Psoas muscle (tissue), 8 donors: ENCODE measurements around the gene ATP10B. TPM values are rescaled to one million over a fixed set of nuclear protein-coding genes. Genes with fewer than 3 reads are reported as not detected.

Source experiments
- ATAC-seq, 4 donors: fragments of 200-7000 bp; cut with Tn5 transposase; one replicate each; pipeline ENCODE4 v1.9.1; 2020; ENCODE audit warnings: moderate library complexity in 3 of 4, mild to moderate bottlenecking in 2 of 4
- DNase-seq, 2 donors: peaks; one replicate each; pipeline ENCODE4 v3.0.0-alpha.2; 2020
- H3K27ac ChIP-seq: fragments of 200-600 bp; one replicate; pipeline ENCODE4 v1.8.0; 2022
- H3K27me3 ChIP-seq, 3 donors: fragments of 200-600 bp in 1 of 3; one replicate each; pipeline versions ENCODE4 v1.6.1 to v1.8.0; 2013 to 2022; ENCODE audit warnings: low read length in 2 of 3, mild to moderate bottlenecking in 2 of 3, moderate library complexity in 1 of 3; ENCODE audit not compliant: insufficient read depth in 3 of 3
- H3K36me3 ChIP-seq, 2 donors: fragments of 200-600 bp in 1 of 2; one replicate each; pipeline versions ENCODE4 v1.6.1 to v1.8.0; 2013 to 2022; ENCODE audit warnings: low read depth in 1 of 2, mild to moderate bottlenecking in 1 of 2, moderate library complexity in 1 of 2; ENCODE audit not compliant: insufficient read depth in 1 of 2
- H3K4me1 ChIP-seq: fragments of 200-600 bp; one replicate; pipeline ENCODE4 v1.8.0; 2022
- H3K4me3 ChIP-seq: fragments of 200-600 bp; one replicate; pipeline ENCODE4 v1.8.0; 2022; ENCODE audit warnings: mild to moderate bottlenecking
- H3K9me3 ChIP-seq: fragments of 200-600 bp; one replicate; pipeline ENCODE4 v1.8.0; 2022
- WGBS, 3 donors: extraction: QIAGEN DNeasy Blood & Tissue Kit; methylation state at CpG; one replicate each; pipeline versions ENCODE4 v1.1.6 to v1.1.7; 2013; 5-methylcytosine and 5-hydroxymethylcytosine counted together
- intact Hi-C, 2 donors: fragments of 100-400 bp; cut with DNase I; formaldehyde crosslinking; loops; one replicate each; pipeline versions ENCODE4 v1.11.0 to v1.14.2; 2022
- polyA plus RNA-seq, 3 donors: library from polyadenylated mRNA; stranded (reverse); fragments of 200-250 nt; gene quantifications; one replicate each; pipeline ENCODE4 v1.2.3, GENCODE V29; 2013
- total RNA-seq, 4 donors: library from RNA; stranded (reverse); fragmentation: NEBNext Ultra II Directional in 2 of 4; extraction: Animal tissue kit (Norgen Biotek cat#: 25700) in 2 of 4; gene quantifications; one replicate each; pipeline versions ENCODE4 v1.2.1 to v1.2.4, GENCODE V29; 2021 to 2023
- TF ChIP-seq, protein P1 (sequence below): fragments of 200-600 bp; IDR thresholded peaks from one replicate; pipeline ENCODE4 v1.8.0; 2022; ENCODE audit warnings: antibody characterized with exemption
- donor health status: healthy with polysubstance abuse.
- donor health status: DM: no; HTN: no; CAD: no; lungs with moderate emphysema.
- donor health status: Bipolar disorder and iron deficiency.
- donor health status: healthy.
- donor health status: DM: yes; HTN: yes; CAD: no.
- donor health status: DM: no; HTN: no; CAD: no.
- donor health status: DM: no; HTN: no; CAD: no.
- donor health status: DM: yes; HTN: yes; CAD: no.

The ATP10B gene
- total and polyA plus RNA-seq, 7 donors, result 0.01 to 0.04 TPM; not detected in 5

- Histone ChIP-seq H3K4me3 (no peak overlapping the region), H3K27me3 (no peaks in the 10 kb centered on the region), H3K9me3 (no peaks in the 10 kb centered on the region), H3K27ac (no peak overlapping the region), H3K4me1 (no peaks in the 10 kb centered on the region), H3K36me3 (no peaks in the 10 kb centered on the region)
- TF ChIP-seq, protein P1, sequence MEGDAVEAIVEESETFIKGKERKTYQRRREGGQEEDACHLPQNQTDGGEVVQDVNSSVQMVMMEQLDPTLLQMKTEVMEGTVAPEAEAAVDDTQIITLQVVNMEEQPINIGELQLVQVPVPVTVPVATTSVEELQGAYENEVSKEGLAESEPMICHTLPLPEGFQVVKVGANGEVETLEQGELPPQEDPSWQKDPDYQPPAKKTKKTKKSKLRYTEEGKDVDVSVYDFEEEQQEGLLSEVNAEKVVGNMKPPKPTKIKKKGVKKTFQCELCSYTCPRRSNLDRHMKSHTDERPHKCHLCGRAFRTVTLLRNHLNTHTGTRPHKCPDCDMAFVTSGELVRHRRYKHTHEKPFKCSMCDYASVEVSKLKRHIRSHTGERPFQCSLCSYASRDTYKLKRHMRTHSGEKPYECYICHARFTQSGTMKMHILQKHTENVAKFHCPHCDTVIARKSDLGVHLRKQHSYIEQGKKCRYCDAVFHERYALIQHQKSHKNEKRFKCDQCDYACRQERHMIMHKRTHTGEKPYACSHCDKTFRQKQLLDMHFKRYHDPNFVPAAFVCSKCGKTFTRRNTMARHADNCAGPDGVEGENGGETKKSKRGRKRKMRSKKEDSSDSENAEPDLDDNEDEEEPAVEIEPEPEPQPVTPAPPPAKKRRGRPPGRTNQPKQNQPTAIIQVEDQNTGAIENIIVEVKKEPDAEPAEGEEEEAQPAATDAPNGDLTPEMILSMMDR, result no peak
- DNase-seq, result no peak
- no peak for ATAC-seq
- 70 to 86% (median 84%) methylated on average over 2 of the region's 2 CpGs for WGBS, 3 donors
- intact Hi-C loops, result no loop called here
Measured at GRCh38 chr5:160668356-160668755, 183.7 kb downstream of the ATP10B start.

- Histone ChIP-seq H3K9me3 (no peaks in the 10 kb centered on the region), H3K27ac (no peak overlapping the region), H3K4me3 (no peak overlapping the region), H3K36me3 (no peaks in the 10 kb centered on the region), H3K4me1 (no peaks in the 10 kb centered on the region), H3K27me3 (no peaks in the 10 kb centered on the region)
- no peak for DNase-seq
- no peak for ATAC-seq
- TF ChIP-seq, protein P1, result no peak
- intact Hi-C loops, result no loop called here
- WGBS, 3 donors, result 75 to 80% (median 77%) methylated on average over 5 of the region's 5 CpGs
Measured at GRCh38 chr5:160667160-160667559, 184.9 kb downstream of the ATP10B start.

GRCh38 chr5:160665460-160665859 lies 186.6 kb downstream of the ATP10B start:
- no peaks in the 10 kb centered on the region for H3K36me3 ChIP-seq
- H3K4me3 ChIP-seq, result no peak overlapping the region
- TF ChIP-seq, protein P1, result no peak
- no peaks in the 10 kb centered on the region for H3K9me3 ChIP-seq
- no peaks in the 10 kb centered on the region for H3K27me3 ChIP-seq
- WGBS, 3 donors, result 45 to 59% (median 48%) methylated on average over 3 of the region's 3 CpGs
- no peaks in the 10 kb centered on the region for H3K4me1 ChIP-seq
- DNase-seq (no peak), ATAC-seq (no peak)
- no peak overlapping the region for H3K27ac ChIP-seq
- intact Hi-C loops, result no loop called here

DNA sequence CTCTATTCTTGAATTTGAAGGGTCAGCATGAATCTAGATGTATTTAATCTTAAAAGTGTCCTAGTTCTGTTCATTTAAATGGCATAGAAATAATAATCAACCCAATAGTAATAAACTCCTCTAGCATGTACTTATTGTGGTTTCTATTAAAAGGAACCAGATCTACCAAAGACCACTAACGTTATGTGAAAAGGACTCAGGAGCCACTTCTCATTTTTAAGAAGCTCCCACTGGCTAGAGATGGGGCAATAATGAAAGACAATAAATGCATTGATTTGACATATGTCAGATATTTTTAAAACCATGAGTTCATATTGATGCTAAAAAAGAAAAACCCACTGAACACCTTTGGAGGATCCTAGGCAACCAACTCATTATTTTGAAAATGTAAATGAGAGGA lies 191.9 kb downstream of the ATP10B start:
- TF ChIP-seq, protein P1, result no peak
- Histone ChIP-seq H3K4me1 (no peaks in the 10 kb centered on the region), H3K27me3 (no peaks in the 10 kb centered on the region), H3K9me3 (no peaks in the 10 kb centered on the region), H3K36me3 (no peaks in the 10 kb centered on the region), H3K4me3 (no peak overlapping the region), H3K27ac (no peak overlapping the region)
- 67 to 90% (median 73%) methylated on average over 1 of the region's 1 CpG for WGBS, 3 donors
- no peak for DNase-seq
- intact Hi-C loops, result no loop called here
- ATAC-seq, result no peak
